ENCODE data around the gene PIGU.

Gene PIGU

DNA sequence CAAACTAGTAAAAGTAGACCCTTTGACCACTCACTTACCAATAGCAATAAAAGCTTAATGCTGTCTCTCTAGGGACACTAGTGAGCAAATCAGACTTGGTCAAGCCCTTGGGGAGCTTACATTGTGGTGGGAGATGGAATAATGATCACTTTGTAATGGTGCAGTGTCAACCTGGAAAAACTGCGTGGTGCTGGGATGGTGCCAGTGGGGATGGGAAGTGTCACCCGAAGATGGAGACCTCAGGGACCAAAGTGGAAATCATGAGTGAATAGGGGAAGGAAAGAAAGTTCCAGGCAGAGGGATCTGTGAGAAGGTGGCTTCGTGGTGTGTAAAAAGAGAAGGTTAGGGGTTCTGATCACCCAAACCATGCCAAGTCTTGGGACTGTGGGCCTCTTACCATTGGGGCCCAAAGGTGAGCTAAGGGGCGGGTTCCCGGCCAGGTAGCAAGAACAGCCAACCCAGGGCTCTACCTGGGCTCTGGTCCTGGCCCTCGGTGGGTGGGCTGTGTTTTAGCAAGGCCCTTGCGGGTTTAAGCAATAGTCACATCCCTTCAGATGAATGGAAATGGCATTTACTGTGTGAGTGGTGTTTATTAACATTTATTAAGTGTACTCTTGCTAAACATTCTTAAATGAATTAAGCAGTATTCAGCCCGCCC lies 145.2 kb downstream of the PIGU start:
- DNase-seq (ENCODE audit: low spot score) = no peak
- TF ChIP-seq, protein P1, sequence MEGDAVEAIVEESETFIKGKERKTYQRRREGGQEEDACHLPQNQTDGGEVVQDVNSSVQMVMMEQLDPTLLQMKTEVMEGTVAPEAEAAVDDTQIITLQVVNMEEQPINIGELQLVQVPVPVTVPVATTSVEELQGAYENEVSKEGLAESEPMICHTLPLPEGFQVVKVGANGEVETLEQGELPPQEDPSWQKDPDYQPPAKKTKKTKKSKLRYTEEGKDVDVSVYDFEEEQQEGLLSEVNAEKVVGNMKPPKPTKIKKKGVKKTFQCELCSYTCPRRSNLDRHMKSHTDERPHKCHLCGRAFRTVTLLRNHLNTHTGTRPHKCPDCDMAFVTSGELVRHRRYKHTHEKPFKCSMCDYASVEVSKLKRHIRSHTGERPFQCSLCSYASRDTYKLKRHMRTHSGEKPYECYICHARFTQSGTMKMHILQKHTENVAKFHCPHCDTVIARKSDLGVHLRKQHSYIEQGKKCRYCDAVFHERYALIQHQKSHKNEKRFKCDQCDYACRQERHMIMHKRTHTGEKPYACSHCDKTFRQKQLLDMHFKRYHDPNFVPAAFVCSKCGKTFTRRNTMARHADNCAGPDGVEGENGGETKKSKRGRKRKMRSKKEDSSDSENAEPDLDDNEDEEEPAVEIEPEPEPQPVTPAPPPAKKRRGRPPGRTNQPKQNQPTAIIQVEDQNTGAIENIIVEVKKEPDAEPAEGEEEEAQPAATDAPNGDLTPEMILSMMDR (IDR thresholded peaks at IDR 0.05; ENCODE audit: borderline replicate concordance, control extremely low read depth, extremely low read depth, insufficient read depth, missing control alignments) = no peak
- in situ Hi-C loops (cut with MboI; ENCODE audit: low sequenced_read_pairs, unreplicated experiment) = loop anchor here (10.0 kb wide), 2 partner anchors 173 to 233 kb away; partner anchors contain the start of gene TP53INP2

DNA sequence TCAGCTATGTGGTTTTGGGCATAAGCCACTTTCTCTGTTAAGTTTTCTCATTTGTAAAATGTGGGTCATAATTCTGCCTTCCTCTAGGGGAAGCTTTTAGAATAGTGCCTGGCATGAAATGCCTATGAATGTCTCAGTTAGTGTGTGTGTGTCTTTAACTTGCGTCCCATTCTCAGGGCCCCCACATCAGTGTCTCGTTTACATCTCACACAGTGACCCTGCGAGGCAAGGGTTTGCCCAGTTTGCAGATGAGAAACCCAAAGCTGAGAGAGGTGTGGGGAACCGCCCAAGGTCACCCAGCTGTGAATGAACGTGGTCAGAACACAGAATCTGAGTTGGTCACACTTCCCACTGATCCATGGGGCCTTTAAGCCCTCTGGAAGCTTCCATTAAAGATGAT lies 146.6 kb downstream of the PIGU start:
- TF ChIP-seq, protein P1 (IDR thresholded peaks at IDR 0.05; ENCODE audit: borderline replicate concordance, control extremely low read depth, extremely low read depth, insufficient read depth, missing control alignments) = no peak
- in situ Hi-C loops (cut with MboI; ENCODE audit: low sequenced_read_pairs, unreplicated experiment) = loop anchor here (10.0 kb wide), 2 partner anchors 174 to 234 kb away; partner anchors contain the start of gene TP53INP2
- DNase-seq (ENCODE audit: low spot score) = no peak

DNA sequence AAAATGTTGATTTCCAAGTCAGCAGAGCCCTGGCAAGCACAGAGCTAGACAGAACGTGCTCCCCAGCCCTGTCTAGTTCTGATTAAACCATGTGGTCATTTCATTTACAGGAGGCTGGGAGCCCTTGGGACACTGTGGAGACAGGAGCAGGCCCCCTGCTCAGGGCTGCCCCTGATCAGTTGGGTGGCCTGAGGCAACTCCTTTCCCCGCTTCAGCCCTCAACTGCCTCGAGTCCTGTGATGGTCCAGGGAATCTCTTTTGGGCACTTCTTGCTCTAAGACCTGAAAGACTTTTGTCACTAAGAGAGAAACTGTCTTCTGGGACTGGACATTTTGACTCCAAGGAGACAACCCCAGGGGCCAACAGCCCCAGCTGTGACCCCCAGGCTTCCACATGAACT lies 147.2 kb downstream of the PIGU start:
- TF ChIP-seq, protein P1 (IDR thresholded peaks at IDR 0.05; ENCODE audit: borderline replicate concordance, control extremely low read depth, extremely low read depth, insufficient read depth, missing control alignments) = no peak
- in situ Hi-C loops (cut with MboI; ENCODE audit: low sequenced_read_pairs, unreplicated experiment) = loop anchor here (10.0 kb wide), 2 partner anchors 175 to 235 kb away; partner anchors contain the start of gene TP53INP2
- no peak for DNase-seq (ENCODE audit: low spot score)

DNA sequence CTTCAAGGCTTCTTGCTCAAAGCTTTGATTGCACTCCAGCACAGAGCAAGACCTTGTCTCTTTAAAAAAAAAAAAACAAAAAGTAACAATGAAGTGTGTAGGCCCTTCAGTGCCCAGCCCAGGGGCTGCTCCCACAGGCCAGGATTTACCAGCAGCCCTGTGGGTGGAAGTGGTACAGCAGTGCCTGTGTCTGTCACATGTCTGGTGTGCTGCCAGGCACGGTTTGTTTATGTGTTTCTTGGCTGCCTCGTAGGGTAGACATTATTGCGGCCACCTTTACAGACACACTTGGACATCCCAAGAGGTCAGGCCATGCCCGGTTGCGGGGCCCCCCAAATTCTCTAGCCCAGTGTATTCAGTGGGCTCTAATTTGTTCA lies 148.0 kb downstream of the PIGU start:
- no peak for DNase-seq (ENCODE audit: low spot score)
- in situ Hi-C loops (cut with MboI; ENCODE audit: low sequenced_read_pairs, unreplicated experiment) = no loop called here
- TF ChIP-seq, protein P1 (IDR thresholded peaks at IDR 0.05; ENCODE audit: borderline replicate concordance, control extremely low read depth, extremely low read depth, insufficient read depth, missing control alignments) = no peak

DNA sequence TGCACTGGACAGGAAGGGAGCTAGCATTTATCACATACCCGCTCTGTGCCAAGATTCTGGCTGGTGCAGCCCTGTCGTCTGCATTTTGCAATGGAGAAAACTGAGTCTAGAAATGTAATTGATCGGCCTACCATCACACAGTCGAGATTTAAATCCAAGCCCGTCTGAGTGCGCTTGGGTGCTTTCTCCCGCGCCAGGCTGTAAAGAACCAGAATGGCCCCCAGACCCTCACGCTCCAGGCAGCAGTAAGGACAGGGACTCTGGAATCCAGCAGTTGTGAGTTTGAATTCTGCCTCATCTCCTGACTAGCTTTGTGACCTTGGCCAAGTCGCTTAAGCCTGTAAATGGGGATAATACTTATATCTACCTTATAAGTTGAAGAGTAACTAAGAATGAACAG lies 149.9 kb downstream of the PIGU start:
- in situ Hi-C loops (cut with MboI; ENCODE audit: low sequenced_read_pairs, unreplicated experiment) = no loop called here
- no peak for DNase-seq (ENCODE audit: low spot score)

DNA sequence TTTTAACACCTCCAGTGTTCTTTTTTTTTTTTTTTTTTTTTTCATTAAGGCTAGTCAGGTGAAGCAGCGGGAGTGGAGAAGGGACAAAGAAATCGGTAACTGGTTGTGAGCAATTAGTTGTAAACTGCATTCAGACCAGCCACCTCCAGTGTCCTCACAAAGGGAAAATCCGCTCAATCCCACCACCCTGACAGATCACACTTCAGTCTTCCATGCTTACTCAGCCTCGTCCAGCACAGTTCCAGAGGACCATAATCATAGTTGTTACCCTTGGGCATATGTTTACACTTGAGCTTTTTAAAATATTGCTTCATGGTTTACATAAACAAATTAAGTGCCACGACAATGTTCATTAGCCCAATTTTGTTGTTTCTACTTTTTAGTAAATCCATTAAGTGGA lies 150.4 kb downstream of the PIGU start:
- TF ChIP-seq, protein P1 (IDR thresholded peaks at IDR 0.05; ENCODE audit: borderline replicate concordance, control extremely low read depth, extremely low read depth, insufficient read depth, missing control alignments) = no peak
- in situ Hi-C loops (cut with MboI; ENCODE audit: low sequenced_read_pairs, unreplicated experiment) = no loop called here
- DNase-seq (ENCODE audit: low spot score) = no peak

More for the DNA sequence above, 149.9 kb downstream of the PIGU start:
- TF ChIP-seq, protein P1 (IDR thresholded peaks at IDR 0.05; ENCODE audit: borderline replicate concordance, control extremely low read depth, extremely low read depth, insufficient read depth, missing control alignments) = no peak

All from GM13976 (cell line).